Astrocyte (in vitro differentiated cells and primary cell): Measurements from ENCODE around the gene PRAMEF1.

ENCODE experiments used
- CTCF ChIP-seq: IDR thresholded peaks from 2 replicates; pipeline ENCODE4 v1.5.1; 2011; ENCODE audit warnings: low read depth, mild to moderate bottlenecking, inconsistent platforms, low read length, moderate library complexity; ENCODE audit not compliant: insufficient read depth
- EZH2 ChIP-seq: IDR thresholded peaks from 2 replicates; pipeline ENCODE4 v1.6.1; 2012; ENCODE audit warnings: mild to moderate bottlenecking, low read length, inconsistent platforms; ENCODE audit not compliant: insufficient read depth

GRCh38 chr1:12799730-12800129 is 8.5 kb downstream of the PRAMEF1 start:
- TF ChIP-seq CTCF: no peak
- no peak for TF ChIP-seq EZH2
